Measurements from ENCODE around the gene ARMC7.
A peak's percentile ranks its signal among the peaks of the same experiment; 100 is the strongest.

Gene ARMC7

DNA sequence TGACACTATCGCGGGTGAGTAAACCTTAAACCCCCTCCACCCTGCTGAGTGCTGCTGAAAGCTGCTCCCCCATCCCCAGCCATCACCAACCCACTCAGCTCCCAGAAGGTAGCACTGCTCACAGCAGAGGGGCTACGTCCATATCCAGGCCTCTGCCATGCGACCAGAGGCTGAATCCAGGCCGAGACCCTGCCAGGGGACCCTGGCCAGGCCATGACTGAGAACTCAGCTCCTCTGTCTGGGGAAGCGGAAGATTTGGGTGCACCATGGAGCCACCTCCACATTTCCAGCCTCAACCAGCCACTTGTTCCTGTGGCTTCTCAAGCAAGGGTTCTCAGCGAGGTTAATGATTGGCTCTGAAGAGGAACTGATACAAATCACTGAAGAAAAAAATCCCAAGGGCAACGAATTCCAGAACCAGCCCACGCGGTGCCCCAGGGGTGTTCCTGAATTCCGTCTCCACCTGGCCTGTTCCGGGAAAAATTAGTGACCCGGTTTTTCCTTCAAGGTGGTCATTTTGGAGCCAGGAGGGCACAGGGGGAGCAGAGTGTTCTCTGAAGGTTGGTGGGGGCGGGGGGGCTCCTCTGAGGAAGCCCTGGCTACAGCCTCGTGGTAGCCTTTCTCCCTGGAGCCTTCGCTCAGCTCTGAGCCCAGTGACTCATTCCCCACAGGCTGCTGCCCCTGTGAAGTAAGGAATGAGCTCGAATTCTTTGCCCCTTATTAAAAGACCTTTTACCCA is 31.3 kb upstream of the ARMC7 start:
- DNase-seq, result no peak

- DNase-seq, result no peak
These were observed 30.8 kb upstream of the ARMC7 start for GRCh38 chr17:75079023-75079373.

GRCh38 chr17:75081611-75082540 is 27.9 kb upstream of the ARMC7 start:
- no peak for DNase-seq

DNA sequence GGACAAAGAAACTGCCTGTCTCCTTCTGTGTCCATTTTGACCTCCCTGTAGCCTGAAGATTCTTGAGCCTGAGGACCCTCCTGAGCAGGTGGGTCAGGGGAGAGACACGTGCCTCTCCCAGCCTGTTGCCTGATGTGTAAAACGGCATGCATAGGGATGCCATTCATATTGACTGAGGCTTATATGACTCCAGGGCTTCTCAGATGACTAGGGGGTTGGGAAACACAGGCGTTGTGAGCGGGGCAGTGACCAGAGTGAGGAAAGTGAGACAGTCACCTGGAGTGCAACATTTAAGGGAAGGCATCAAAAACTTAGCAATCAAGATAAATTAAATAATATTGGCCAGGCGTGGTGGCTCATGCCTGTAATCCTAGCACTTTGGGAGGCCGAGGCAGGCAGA is 27.1 kb upstream of the ARMC7 start:
- no peak for DNase-seq

GRCh38 chr17:75084039-75084660 is 25.6 kb upstream of the ARMC7 start:
- DNase-seq, result no peak

GRCh38 chr17:75086496-75087181 is 23.1 kb upstream of the ARMC7 start:
- no peak for DNase-seq

- DNase-seq, result no peak
These were observed 22.6 kb upstream of the ARMC7 start for GRCh38 chr17:75087182-75087557.

DNA sequence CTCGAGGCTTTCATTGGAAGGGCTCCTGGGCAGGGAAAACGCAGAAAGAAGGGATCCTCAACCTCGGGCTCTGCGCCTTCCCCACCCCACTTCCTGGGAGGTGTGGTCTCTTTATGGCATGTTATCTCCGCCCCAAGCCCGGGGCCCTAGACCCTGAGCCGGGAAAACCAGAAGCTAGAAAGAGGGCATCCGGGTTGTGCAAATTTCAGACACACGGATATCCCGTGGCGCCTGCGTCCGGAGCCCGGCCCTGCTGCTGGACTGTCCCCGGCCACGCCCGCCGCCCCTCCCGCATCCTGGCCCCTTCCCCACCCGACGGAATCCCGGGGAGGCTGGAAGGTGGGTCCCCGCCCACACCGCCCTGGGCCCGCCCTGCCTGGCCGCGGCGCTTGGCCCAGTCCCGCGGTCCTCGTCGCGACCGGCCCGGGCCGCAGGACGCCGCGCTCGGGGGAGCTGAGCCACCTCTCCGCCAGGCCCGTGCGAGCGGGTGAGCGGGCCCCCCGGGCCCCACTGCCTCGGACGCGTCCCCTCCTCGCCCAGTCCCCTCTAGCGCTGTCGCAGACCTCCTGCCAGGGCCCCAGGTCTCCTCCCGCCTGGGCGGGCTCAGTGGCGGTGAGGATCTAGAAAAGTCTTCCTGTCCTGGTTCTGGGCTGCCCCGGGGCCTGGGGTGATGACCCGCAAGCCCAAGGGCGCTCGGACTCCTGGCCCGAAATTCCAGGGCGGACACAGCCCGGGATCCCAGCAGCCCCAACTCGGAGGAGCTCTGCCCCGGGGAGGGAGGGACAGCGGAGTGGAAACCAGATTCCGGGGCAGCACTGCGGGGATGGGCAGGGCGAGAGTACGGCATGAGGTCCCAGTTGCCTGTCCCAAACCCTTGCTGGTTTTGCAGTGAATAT is 22.0 kb upstream of the ARMC7 start, which contains the start of gene SLC16A5:
SLC16A5 (plus strand) TSS at position 397 of the 896 bp plus-strand sequence. CDS start 5,683 bp downstream, outside the sequence.
- DNase-seq, result peak; percentile 36

- no peak for DNase-seq
These were observed 21.0 kb upstream of the ARMC7 start for GRCh38 chr17:75088465-75089417.

- DNase-seq, result no peak
These were observed 18.6 kb upstream of the ARMC7 start for GRCh38 chr17:75090871-75091854.

DNA sequence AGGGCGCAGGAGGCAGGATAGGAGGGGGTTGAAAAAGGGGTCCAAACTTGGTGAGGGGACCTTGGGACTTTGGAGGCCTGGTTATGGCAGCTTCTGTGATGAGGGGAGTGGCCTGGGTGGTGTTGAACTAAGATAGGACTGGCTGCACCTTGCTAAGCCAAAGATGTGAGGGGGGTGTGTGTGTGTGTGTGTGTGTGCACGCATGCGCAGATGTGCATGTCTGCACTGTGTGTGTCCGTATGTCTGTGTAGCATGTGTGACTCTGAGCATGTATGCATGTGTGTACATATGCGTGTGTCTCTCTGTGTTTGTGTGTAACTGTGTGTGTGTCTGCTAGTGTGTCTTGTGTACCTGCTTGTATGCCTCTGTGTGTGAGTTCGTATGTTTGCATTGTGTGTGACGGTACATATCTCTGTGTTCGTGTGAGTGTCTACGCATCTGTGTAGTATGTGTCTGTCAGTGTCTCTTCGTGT is 17.9 kb upstream of the ARMC7 start:
- DNase-seq, result no peak

GRCh38 chr17:75093548-75094158 is 16.1 kb upstream of the ARMC7 start:
- DNase-seq, result no peak

GRCh38 chr17:75094871-75095399 is 14.8 kb upstream of the ARMC7 start:
- DNase-seq, result no peak

GRCh38 chr17:75096082-75096625 is 13.6 kb upstream of the ARMC7 start:
- DNase-seq, result no peak

- DNase-seq, result no peak
These were observed 11.9 kb upstream of the ARMC7 start for GRCh38 chr17:75097865-75098264.

GRCh38 chr17:75098861-75099260 is 10.9 kb upstream of the ARMC7 start:
- DNase-seq, result no peak

DNA sequence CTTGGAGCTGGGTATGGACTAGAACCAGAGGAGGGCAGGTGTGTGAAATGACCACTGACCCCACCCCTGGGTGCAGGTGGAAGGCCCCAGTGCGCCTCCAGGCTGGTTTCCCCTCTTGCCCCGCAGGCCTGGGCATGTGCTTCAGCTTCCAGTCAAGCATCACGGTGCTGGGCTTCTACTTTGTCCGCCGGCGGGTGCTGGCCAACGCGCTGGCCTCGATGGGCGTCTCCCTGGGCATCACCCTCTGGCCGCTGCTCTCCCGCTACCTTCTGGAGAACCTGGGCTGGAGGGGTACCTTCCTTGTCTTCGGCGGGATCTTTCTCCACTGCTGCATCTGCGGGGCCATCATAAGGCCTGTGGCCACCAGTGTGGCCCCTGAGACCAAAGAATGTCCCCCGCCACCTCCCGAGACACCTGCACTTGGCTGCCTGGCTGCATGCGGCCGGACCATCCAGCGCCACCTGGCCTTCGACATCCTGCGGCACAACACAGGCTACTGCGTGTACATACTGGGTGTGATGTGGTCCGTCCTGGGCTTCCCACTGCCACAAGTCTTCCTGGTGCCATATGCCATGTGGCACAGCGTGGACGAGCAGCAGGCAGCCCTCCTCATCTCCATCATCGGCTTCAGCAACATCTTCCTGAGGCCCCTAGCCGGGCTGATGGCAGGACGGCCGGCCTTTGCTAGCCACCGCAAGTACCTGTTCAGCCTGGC is 9.7 kb upstream of the ARMC7 start:
- DNase-seq, result no peak

All from central memory CD4-positive, alpha-beta T cell (primary cell).